Endothelial cell of umbilical vein (primary cell): ENCODE results near the gene PPFIBP2. TPM values are rescaled to one million over a fixed set of nuclear protein-coding genes. Genes with fewer than 3 reads are reported as not detected.

Experiments used
- BruUV-seq: library from RNA; stranded (reverse); fragments of 400-500 nt; replicated peaks from 2 replicates; lab custom pipeline; 2021; lab: Mats Ljungman, UMichigan
- CTCF ChIA-PET: fragments of 300-600, 350-600 bp; sonication (Branson Sonifier 250); formaldehyde crosslinking; loops from one replicate; lab custom pipeline; 2021; ENCODE audit warnings: antibody characterized with exemption, inconsistent platforms; lab: Charles Lee
- POLR2A ChIA-PET: fragments of 300-600, 350-600 bp; sonication (Branson Sonifier 250); formaldehyde crosslinking; loops from one replicate; lab custom pipeline; 2021; ENCODE audit warnings: antibody characterized with exemption, inconsistent platforms; lab: Charles Lee
- DNase-seq: peaks from one replicate; pipeline ENCODE4 v3.0.0-alpha.2; 2011; ENCODE audit warnings: low read depth, low spot score
- FAIRE-seq: peaks from 2 replicates; lab custom pipeline; 2011; peaks lifted over from hg19 to GRCh38; lab: Jason Lieb, UNC
- H2AFZ ChIP-seq: 2 replicates; pipeline ENCODE4 v1.6.0; 2012; ENCODE audit warnings: low read depth, low read length, control low read depth, inconsistent platforms
- H3K27ac ChIP-seq: 2 replicates; pipeline ENCODE4 v1.5.1; 2011; ENCODE audit warnings: low read depth, mild to moderate bottlenecking, control low read depth, low read length, moderate library complexity; ENCODE audit not compliant: insufficient read depth
- H3K27me3 ChIP-seq, 2 experiments: 2 replicates each; pipeline versions ENCODE4 v1.6.0 to v1.6.1; 2011; ENCODE audit warnings: low read length in 2 of 2, mixed read lengths in 1 of 2; ENCODE audit not compliant: control insufficient read depth in 2 of 2, insufficient read depth in 2 of 2
- H3K36me3 ChIP-seq, 2 experiments: 2 replicates in 1 of 2; 3 replicates in 1 of 2; pipeline ENCODE4 v1.5.1; 2011; ENCODE audit warnings: low read length in 2 of 2, mild to moderate bottlenecking in 1 of 2, moderate library complexity in 1 of 2; ENCODE audit not compliant: control insufficient read depth in 2 of 2, insufficient read depth in 2 of 2; ENCODE audit errors: extremely low read depth in 1 of 2
- H3K4me1 ChIP-seq: 3 replicates; pipeline ENCODE4 v1.5.1; 2011; ENCODE audit warnings: mild to moderate bottlenecking, low read length; ENCODE audit not compliant: control insufficient read depth, insufficient read depth; ENCODE audit errors: extremely low read depth
- H3K4me2 ChIP-seq: 2 replicates; pipeline ENCODE4 v1.6.1; 2011; ENCODE audit warnings: low read length, control low read depth, mixed read lengths; ENCODE audit not compliant: insufficient read depth
- H3K4me3 ChIP-seq, 3 experiments: fragments of 200-600 bp in 1 of 3; sonication (generic), shearing (Covaris generic) in 1 of 3; replicated peaks in 1 of 3; 2 replicates each; pipeline ENCODE4 v1.5.1; 2011 to 2016; ENCODE audit warnings: control low read depth in 3 of 3, low read length in 3 of 3, mild to moderate bottlenecking in 2 of 3, inconsistent platforms in 1 of 3, low read depth in 1 of 3, moderate library complexity in 1 of 3; ENCODE audit not compliant: insufficient read depth in 1 of 3
- H3K79me2 ChIP-seq: 2 replicates; pipeline ENCODE4 v1.6.0; 2012; ENCODE audit warnings: low read length, inconsistent platforms; ENCODE audit not compliant: control insufficient read depth, insufficient read depth
- H3K9ac ChIP-seq: replicated peaks from 2 replicates; pipeline ENCODE3; 2011; ENCODE audit warnings: low read length, control low read depth; ENCODE audit not compliant: insufficient read depth; ENCODE audit errors: extremely low read depth
- H3K9me1 ChIP-seq: replicated peaks from 3 replicates; pipeline ENCODE4 v1.6.0; 2011; ENCODE audit warnings: mild to moderate bottlenecking, low read length; ENCODE audit not compliant: control insufficient read depth, insufficient read depth; ENCODE audit errors: extremely low read depth
- H3K9me3 ChIP-seq: replicated peaks from 2 replicates; pipeline ENCODE4 v1.5.1; 2012; ENCODE audit warnings: low read length, inconsistent platforms; ENCODE audit not compliant: control insufficient read depth, insufficient read depth
- H4K20me1 ChIP-seq: replicated peaks from 2 replicates; pipeline ENCODE3; 2011; ENCODE audit warnings: mild to moderate bottlenecking, low read length; ENCODE audit not compliant: control insufficient read depth, insufficient read depth; ENCODE audit errors: extremely low read depth
- EZH2 ChIP-seq: IDR thresholded peaks from 2 replicates; pipeline ENCODE4 v1.6.1; 2012; ENCODE audit warnings: borderline replicate concordance, low read depth, mild to moderate bottlenecking, moderate library complexity, low read length, inconsistent platforms; ENCODE audit not compliant: severe bottlenecking
- MYC ChIP-seq: IDR thresholded peaks from one replicate; pipeline ENCODE4 v1.6.1; 2011; ENCODE audit warnings: mild to moderate bottlenecking, low read depth, low read length
- POLR2A ChIP-seq: IDR thresholded peaks from 2 replicates; pipeline ENCODE4 v1.6.1; 2012; ENCODE audit warnings: low read depth, mild to moderate bottlenecking, control low read depth, low read length
- dilution Hi-C: fragments of 300-500 bp; cut with MboI; formaldehyde crosslinking; loops from one replicate; pipeline ENCODE4 v1.15.0; 2019; ENCODE audit warnings: low sequenced_read_pairs; ENCODE audit not compliant: extremely low pct_ligation_motif_present
- intact Hi-C: fragments of 100-400 bp; cut with micrococcal nuclease; formaldehyde crosslinking; loops from one replicate; pipeline ENCODE4 v1.10.0; 2022
- polyA plus RNA-seq, 4 experiments: library from polyadenylated mRNA; depleted of rRNA in 3 of 4; stranded (reverse) in 3 of 4; unstranded in 1 of 4; fragments of >200 nt; gene quantifications; 2 replicates each; pipeline versions ENCODE4 v1.2.1 to v1.2.3, GENCODE V29; 2011 to 2012; ENCODE audit warnings: missing spikeins in 1 of 4
- total RNA-seq: library from RNA; stranded (reverse); gene quantifications from 2 replicates; pipeline ENCODE4 v1.2.3, GENCODE V29; 2021
- TF ChIP-seq, protein P1 (sequence below), 2 donors: IDR thresholded peaks; 1 replicate in 1 of 2; 2 replicates in 1 of 2; pipeline ENCODE4 v1.5.1; 2011; ENCODE audit warnings: low read length in 2 of 2, mild to moderate bottlenecking in 2 of 2, moderate library complexity in 2 of 2, control low read depth in 1 of 2, inconsistent platforms in 1 of 2, low read depth in 1 of 2; ENCODE audit not compliant: insufficient read depth in 1 of 2; ENCODE audit errors: extremely low read depth in 1 of 2

The PPFIBP2 gene
- total and polyA plus RNA-seq, 2 donors (not counting 3 experiments of a cell fraction or from before 2014, with no cell fraction given): 1.3 to 4.0 TPM

DNA sequence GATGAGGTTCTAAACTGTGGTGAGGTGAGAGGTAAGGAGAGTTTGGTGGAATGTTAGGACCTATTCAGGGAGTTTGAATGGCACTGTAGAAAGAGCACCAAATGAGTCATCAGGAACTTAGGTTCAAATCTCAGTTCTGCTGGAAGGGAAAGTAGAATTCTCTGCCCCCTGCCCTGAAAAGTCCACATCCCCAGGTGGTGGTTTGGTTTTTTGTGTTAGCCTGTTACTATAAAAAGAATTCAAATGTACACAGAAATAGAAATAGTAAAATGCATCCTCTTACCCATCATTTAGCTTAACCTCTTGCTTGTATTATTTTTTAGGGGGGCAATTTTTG is 20.2 kb downstream of the PPFIBP2 start:
- Histone ChIP-seq H3K4me1 (no peaks in the 10 kb centered on the region), H3K9me3 (no peaks in the 10 kb centered on the region), H3K79me2 (no peaks in the 10 kb centered on the region), H3K36me3 (no peaks in the 10 kb centered on the region), H3K4me2 (no peak overlapping the region), H3K9me1 (no peaks in the 10 kb centered on the region), H2AFZ (no peak overlapping the region), H3K4me3 (no peak overlapping the region), H3K9ac (no peak overlapping the region), H4K20me1 (no peaks in the 10 kb centered on the region), H3K27me3 (no peaks in the 10 kb centered on the region), H3K27ac (no peak overlapping the region)
- no peak for TF ChIP-seq POLR2A
- dilution Hi-C loops: no loop called here
- BruUV-seq: no TSS peak
- ChIA-PET CTCF (interaction anchor here (1.5 kb wide), 1 partner anchor 123 kb away, joined by 4 read pairs; no protein-coding TSS in a partner anchor), POLR2A (no interaction called here)
- no peak for FAIRE-seq
- DNase-seq: no peak
- intact Hi-C loops: no loop called here

GRCh38 chr11:7536100-7536499 is 22.3 kb downstream of the PPFIBP2 start:
- CTCF ChIA-PET: no interaction called here
- dilution Hi-C loops: no loop called here
- DNase-seq: no peak
- Histone ChIP-seq H3K36me3 (no peaks in the 10 kb centered on the region), H3K4me3 (no peak overlapping the region), H3K4me2 (no peak overlapping the region), H3K4me1 (no peaks in the 10 kb centered on the region), H3K79me2 (no peaks in the 10 kb centered on the region), H4K20me1 (no peaks in the 10 kb centered on the region), H3K9ac (no peak overlapping the region), H3K27me3 (peaks cover 0 to 2% of the 10 kb centered on the region in 2 experiments), H3K9me1 (no peaks in the 10 kb centered on the region), H2AFZ (no peak overlapping the region), H3K27ac (no peak overlapping the region), H3K9me3 (no peaks in the 10 kb centered on the region)
- intact Hi-C loops: no loop called here
- TF ChIP-seq MYC (no peak), EZH2 (no peak)
- TF ChIP-seq, protein P1, sequence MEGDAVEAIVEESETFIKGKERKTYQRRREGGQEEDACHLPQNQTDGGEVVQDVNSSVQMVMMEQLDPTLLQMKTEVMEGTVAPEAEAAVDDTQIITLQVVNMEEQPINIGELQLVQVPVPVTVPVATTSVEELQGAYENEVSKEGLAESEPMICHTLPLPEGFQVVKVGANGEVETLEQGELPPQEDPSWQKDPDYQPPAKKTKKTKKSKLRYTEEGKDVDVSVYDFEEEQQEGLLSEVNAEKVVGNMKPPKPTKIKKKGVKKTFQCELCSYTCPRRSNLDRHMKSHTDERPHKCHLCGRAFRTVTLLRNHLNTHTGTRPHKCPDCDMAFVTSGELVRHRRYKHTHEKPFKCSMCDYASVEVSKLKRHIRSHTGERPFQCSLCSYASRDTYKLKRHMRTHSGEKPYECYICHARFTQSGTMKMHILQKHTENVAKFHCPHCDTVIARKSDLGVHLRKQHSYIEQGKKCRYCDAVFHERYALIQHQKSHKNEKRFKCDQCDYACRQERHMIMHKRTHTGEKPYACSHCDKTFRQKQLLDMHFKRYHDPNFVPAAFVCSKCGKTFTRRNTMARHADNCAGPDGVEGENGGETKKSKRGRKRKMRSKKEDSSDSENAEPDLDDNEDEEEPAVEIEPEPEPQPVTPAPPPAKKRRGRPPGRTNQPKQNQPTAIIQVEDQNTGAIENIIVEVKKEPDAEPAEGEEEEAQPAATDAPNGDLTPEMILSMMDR (IDR thresholded peaks at IDR 0.05; ENCODE audit: extremely low read depth in 1 of 2, insufficient read depth in 1 of 2, low read depth in 1 of 2, low read length in 2 of 2): peak in 1 of 2 donors; percentile 6
- FAIRE-seq: no peak
- POLR2A ChIA-PET: no interaction called here
- BruUV-seq: no TSS peak
